ENCODE measurements around the gene CILP.
"Not testable (repeated sequence)": the region's sequence is repeated elsewhere in the genome, so short reads cannot be mapped to it uniquely, and the experiment has no call there.

Gene CILP

DNA sequence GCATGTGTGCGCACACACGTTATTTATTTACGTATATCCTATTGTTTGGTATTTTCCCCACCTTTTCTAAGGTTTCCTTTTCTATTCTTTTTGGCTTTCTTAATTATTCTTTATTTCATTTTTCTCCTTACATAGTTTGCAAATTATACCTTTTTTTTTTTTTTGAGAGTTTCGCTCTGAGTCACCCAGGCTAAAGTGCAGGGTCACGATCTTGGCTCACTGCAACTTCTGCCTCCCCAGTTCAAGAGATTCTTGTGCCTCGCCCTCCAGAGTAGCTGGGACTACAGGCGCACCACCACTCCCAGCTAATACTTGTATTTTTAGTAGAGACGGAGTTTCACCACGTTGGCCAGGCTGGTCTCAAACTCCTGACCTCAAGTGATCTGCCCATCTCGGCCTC, 20.0 kb upstream of the CILP start:
- no peak overlapping the region for H3K4me3 ChIP-seq (ENCODE audit: low read depth, low read length)
- no peak for DNase-seq (ENCODE audit: low read depth)

DNA sequence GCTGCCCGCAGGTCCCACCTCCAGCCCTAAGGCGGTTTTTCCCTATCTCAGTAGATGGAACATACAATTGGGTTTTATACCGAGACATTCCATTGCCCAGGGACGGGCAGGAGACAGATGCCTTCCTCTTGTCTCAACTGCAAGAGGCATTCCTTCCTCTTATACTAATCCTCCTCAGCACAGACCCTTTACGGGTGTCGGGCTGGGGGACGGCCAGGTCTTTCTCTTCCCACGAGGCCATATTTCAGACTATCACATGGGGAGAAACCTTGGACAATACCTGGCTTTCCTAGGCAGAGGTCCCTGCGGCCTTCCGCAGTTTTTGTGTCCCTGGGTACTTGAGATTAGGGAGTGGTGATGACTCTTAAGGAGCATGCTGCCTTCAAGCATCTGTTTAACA, 15.6 kb upstream of the CILP start:
- not testable (repeated sequence) for H3K4me3 ChIP-seq (ENCODE audit: low read depth, low read length); DNase-seq (ENCODE audit: low read depth)

DNA sequence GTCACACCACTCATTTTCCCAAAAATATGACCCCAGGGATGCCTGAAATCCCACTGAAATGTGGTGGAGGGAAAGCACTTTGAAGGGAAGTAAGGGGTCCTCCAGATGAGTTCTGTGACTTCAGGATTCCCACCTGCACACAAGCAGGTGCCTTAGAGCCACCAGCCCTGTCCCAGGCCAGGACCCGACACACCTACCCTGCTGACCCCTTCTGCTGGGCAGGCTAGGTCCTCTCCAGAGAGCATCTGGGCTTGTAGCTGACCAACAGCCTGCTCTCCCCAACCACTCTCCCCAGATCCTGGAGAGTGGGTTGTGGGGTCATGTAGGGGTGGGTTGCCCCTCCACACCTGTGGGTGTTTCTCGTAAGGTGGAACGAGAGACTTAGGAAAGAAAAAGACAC, 14.9 kb upstream of the CILP start:
- no peak for DNase-seq (ENCODE audit: low read depth)
- no peak overlapping the region for H3K4me3 ChIP-seq (ENCODE audit: low read depth, low read length)

DNA sequence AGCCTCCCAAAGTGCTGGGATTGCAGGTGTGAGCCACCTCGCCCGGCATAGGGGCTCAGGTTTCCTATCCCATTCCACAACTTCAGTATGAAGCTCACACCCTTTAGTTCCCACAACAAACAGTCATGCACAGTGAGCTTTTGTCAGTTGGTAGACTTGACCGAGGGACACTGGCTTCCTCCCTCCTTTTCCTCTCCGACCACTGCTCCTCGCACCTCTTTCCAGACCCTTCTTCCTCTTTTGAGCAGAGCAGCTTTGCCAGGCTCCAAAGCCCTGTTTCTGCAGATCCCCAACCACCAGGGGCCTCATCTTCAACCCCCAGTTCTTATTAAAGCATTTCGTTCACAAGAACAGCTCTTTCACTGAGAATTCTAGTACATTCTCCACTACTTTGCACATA, 12.7 kb upstream of the CILP start:
- no peak for DNase-seq (ENCODE audit: low read depth)
- H3K4me3 ChIP-seq (ENCODE audit: low read depth, low read length), result no peak overlapping the region

DNA sequence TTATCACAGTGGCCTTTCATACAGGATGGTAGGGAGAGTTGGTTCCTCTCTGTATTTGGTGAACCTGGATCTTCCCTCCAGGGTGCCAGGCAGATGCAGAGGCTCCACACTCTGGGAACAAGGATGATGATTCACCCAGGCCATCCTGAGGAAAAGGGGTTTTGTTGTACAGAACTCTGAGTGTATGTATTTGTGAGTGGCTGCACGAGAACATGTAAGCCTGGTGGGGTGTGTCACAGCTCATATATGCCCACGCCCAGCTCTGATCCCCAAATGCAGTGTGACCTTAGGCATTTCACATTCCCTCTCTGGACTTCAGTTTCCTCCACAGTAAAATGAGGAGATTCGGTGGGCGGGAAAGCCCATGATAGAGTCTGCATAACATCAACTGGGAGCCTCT, 11.6 kb upstream of the CILP start:
- H3K4me3 ChIP-seq (ENCODE audit: low read depth, low read length), result no peak overlapping the region
- DNase-seq (ENCODE audit: low read depth), result no peak

DNA sequence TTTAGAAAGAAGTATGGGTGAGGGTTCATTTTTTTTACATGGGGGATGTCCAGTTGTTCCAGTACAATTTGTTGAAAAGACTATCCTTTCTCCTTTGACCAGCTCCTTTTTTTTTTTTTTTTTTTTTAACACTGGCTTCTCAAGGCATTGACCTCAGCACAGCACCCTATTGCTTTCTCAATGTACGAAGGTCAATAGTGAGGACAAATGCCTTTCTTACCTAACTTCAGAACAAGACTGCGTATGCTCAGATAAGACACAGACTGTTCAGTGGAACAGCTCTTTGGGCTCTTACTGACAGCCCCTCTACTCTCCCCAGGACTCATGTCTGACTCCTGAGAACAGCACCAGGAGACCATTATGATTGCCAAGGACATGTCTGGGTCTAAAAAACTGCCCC, 10.4 kb upstream of the CILP start:
- DNase-seq (ENCODE audit: low read depth), result no peak
- H3K4me3 ChIP-seq (ENCODE audit: low read depth, low read length), result no peak overlapping the region

DNA sequence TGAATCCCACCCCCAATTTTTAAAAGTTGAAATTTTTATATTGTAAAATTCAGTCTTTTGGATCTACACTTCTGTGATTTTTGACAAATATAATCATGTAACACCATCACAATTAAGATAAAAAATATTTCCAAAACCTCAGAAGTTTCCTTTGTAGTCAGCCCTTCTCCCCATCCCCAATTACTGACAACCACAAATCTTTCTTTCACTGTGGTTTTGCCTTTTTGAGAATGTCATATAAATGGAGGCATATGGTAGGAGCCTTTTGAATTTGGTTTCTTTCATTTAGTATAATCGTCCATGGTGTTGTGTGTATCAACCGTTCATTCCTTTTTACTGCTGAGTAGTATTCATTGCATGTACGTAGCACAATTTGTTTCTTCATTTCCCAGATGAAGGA, 7.9 kb upstream of the CILP start:
- H3K4me3 ChIP-seq (ENCODE audit: low read depth, low read length), result no peak overlapping the region

DNA sequence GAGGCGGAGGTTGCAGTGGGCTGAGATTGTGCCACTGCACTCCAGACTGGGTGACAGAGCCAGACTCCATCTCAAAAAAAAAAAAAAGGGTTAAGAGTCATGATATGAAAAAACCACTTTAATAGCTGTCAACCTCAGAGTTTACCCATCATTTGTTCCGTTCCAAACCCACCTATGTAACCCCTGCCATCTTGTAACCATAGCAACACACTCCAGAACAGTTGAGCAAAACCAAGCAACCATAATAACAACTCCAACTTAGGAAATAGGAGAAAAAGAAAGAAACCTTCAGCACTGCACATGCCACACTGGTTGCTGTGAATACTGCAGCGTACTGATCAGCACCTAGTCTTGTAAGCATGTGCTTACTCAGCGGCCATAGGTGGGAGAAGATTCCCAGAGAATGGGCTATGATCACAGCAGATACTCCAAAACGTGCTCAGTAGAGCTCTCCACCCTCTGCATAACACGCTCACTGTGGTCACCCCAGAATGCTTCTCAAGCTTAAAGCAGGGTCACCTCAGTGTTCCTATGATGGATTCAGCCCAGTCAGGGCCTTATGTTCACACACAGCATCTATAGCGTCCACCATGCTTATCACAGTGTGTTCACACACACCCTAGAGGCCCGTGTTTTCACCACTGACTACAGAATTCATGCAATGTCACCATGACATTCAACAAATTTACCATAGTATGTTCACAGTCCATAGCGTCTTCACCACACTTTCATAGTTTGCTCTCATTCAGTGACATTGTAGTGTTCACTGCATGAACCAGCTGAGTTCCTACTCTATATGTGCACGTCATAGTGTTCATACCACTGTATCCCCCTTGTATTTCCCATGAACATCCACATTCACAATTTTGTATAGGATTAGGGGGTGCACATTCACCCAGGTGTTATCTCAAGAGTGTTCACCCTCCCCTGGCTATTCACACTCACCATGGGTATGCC, 6.5 kb upstream of the CILP start:
- no peak for DNase-seq (ENCODE audit: low read depth)
- H3K4me3 ChIP-seq (ENCODE audit: low read depth, low read length), result no peak overlapping the region

More for the DNA sequence above, 7.9 kb upstream of the CILP start:
- DNase-seq (ENCODE audit: low read depth), result no peak

DNA sequence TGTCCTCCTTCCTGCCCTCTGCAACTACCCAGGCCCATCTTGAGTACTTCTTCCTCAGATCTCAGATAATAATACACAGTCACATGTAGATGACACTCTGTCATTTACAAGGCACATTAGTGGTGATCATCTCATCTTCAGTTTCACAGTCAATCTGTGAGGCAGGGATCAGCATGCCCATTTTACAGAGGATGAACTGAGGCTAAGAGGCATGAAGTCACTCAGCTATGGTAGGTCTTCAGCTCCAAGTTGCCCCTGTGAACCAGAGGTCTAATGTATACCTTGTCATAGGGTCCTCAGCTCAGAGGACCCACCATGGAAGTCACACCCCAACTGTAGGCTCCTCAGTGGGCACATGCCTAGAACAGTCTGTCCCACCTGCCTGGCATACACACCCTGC, 4.2 kb upstream of the CILP start:
- DNase-seq (ENCODE audit: low read depth), result no peak
- no peak overlapping the region for H3K4me3 ChIP-seq (ENCODE audit: low read depth, low read length)

DNA sequence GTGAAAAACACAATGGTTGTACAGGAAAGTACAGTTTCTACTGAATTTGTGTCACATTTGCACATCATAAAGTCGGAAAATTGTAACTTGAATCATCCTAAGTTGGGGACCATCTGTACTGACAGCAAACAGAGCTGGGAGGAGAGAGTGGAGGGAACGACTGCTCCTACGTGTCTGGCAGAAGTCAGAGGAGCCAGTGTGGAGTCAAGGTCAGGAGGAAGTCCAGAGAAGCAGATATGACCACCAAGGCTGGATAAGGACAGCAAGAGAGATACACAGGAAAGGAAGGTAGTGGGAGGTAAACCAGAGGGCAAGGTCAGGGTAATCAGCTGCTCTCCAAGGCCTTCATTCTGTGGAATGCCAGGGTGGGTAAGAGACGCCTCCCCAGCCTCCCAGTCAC, 2.7 kb upstream of the CILP start:
- H3K4me3 ChIP-seq (ENCODE audit: low read depth, low read length), result no peak overlapping the region
- no peak for DNase-seq (ENCODE audit: low read depth)

DNA sequence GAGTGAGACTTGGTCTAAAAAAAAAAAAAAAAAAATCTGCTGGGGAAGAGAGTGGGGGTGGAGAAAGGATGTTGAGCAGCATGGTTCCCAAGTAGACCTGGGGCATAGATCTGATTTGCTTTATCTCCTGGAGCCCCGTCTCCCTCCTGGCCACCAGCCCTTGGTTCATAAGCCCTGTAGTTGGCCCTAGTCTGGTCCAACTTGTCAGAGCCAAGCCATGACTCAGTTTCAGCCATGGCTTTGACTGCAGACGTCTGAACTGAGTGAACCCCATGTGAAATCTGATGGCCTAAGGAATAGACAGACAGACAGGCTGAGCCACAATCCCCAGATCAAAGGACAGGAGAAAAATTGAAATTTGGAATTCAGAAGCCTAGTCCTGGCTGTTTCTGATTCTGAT, 2.0 kb upstream of the CILP start:
- H3K4me3 ChIP-seq (ENCODE audit: low read depth, low read length), result no peak overlapping the region
- no peak for DNase-seq (ENCODE audit: low read depth)

DNA sequence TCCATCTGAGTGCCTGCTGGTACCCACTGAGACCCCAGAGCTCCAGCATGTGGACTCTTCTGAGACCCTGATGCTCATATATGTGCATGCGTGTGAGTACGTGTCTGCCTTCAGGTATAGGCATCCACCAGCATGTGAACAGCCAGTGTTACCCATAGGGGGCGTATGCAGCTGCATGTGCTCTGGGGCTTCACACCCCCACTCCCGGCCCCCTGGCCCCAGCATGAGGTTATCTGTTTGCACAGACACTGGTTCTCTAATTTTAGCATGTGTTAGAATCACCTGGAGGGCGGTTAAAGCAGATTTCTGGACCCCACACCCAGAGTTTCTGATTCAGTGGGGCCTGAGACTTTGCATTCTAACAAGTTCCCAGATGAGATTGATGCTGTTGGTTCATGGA, 824 bp upstream of the CILP start:
- no peak for DNase-seq (ENCODE audit: low read depth)
- no peak overlapping the region for H3K4me3 ChIP-seq (ENCODE audit: low read depth, low read length)

DNA sequence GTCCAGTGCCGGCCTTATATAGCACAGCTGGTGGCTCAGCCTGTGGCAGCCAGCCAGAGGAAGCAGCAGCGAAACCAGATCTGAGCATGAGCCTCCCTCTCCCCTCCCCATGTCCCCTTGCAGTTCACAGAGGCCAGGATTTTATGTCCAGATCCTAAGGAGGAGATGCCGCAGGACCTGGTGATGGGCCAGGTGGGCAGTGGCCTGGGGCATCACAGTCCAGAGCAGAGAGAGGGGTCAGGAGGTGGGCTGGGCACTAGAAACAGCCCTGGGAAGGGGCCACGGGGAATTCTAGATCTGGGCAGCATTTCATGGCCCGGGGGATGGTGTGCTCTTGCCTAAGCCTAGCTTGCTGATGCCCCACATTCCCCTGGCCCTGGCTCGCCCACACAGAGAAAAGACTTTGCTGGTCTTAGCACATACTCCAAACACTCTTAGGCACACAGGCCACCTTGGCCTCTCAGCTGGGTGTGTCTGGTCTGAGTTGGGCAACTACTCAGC, 259 bp upstream of the CILP start:
- no peak overlapping the region for H3K4me3 ChIP-seq (ENCODE audit: low read depth, low read length)
- DNase-seq (ENCODE audit: low read depth), result peak; percentile 46

DNA sequence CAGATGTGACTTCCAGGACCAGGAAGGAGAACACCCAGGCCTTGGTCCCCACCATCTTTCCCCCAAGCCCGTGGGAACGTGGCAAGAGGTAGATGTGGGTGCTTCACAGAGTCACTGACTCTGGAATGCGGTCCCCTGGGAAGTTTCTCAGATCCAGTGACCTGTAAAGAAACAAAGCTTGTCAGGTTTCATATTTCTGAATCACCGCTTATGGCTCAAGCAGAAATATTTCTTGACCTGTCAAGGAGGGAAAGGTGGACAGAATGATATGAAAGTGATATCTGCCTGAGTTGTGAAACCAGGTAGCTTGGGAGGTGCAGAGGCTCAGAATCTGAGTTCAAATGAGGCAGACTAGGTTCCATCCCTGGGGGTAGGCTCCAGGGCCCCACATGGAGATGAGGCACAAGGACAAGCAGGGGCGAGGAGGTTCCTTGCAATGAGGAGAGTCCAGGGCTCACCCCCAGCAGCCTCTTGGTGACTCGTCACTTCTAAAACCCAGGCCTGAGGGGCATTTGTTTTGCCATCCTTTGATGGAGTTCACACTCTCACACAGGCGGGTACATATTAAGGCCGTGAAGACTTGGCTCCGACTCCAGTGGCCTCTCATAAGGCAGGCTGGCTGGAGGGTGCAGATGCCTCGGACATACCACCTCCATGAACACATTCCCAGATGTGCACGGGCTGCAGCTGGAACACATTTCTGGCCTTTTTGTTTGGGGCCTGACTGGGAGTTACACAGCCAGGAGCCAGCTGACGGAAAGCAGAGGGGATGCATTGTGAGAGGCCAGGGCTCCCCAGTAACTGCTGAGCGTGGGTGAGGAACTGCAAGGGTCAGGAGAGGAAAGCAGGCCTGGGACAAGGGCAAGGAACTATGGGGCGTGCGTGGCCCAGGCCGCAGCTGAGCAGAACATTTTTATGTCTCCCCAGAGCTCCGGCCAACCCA, 1.3 kb downstream of the CILP start:
- no peak overlapping the region for H3K4me3 ChIP-seq (ENCODE audit: low read depth, low read length)
- peak; percentile 12 for DNase-seq (ENCODE audit: low read depth)

DNA sequence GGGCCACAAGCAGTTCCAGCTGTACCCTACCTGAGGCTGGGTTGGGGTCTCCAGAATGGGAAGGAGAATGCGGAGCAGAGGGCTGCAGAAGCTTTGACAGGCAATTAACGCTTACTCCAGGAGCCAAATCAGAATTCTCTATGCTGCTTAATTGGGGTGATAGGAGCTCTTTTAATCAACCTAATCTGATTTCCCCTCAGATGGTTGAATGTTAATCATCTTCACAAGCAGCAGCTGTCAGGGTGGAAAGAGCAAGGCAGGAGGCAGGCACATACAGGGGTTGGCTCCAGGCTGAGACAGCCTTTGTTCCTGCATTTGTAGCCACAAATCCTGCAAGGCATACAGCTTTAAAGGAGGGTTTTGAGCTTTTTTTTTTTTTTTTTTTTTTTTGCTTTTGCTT, 2.6 kb downstream of the CILP start:
- no peak for DNase-seq (ENCODE audit: low read depth)
- no peak overlapping the region for H3K4me3 ChIP-seq (ENCODE audit: low read depth, low read length)

DNA sequence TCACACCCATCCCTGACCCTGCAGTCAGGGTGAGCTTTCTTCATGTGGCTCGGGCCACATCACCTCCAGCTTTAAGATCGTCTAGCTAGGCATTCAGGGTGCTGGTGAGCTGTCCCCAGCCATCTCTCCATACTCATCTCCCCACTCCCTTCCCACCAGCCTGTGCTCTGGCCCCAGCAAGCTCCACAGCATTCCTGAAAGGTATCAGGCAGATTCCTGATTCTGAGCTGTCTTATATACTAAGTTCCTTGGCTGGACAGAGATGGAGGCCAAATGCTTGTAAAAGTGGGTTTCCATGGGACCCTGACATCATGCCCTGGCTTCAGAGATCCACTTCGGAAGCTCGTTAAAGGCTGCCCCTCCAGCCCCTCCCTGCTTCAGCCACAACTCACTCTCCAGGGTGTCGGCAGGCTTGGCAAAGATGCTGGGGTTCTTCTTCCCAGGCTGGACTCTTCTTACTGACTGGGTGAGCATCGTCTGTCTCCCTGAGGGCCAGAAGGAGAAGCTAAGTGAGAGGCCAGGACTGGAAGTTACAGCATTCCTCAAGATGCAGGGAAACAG, 3.9 kb downstream of the CILP start:
- no peak for DNase-seq (ENCODE audit: low read depth)
- H3K4me3 ChIP-seq (ENCODE audit: low read depth, low read length), result no peak overlapping the region

DNA sequence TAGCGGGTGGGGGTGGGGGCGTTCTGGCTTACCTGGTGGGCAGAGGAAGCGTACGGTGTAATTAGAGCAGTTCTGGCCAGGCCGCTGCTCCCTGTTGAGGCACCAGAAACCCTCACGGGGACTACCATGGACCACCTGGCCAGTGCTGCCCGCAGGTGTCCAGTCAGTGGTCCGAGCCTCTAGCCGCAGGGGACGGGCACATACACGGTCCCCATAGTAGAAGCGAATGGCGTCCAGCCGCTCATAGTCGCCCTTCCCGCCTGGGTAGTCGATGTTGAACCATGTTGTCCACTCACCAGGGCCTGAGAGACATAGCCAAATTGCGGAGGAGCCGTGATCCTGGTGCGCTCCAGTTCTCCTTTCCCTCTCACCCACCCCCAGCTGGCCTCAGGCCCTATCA, 4.5 kb downstream of the CILP start:
- DNase-seq (ENCODE audit: low read depth), result no peak
- no peak overlapping the region for H3K4me3 ChIP-seq (ENCODE audit: low read depth, low read length)

DNA sequence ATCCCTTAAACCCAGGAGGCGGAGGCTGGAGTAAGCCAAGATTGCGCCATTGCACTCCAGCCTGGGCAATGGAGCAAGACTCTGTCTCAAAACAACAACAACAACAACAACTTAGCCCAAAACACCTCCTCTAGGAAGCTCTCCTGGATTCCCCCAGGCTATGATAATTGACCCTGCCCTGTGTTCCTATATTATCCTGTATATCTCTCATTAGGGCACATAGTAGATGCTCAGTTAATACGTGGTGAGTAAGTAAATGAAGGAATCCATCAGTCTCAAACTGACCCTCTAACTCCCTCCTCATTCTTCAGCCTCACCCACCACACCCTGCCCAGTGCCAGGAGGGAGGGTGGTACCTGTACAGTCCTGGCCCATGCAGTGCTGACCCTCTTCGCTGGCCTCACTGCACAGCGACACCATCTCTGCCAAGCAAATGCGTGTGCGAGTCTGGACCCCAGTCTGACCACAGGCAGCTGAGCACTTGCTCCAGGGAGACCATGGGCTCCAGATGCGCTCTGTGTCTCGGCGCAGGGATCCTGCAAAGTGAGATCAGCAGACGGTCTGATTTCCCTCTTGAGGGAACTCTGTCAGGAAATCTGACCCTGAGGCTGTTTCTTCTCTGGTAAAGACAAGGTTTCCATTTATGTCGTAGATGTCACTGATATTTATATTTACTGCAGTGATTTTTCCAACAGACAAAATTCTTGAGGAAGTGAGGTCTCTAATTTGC, 6.2 kb downstream of the CILP start:
- DNase-seq (ENCODE audit: low read depth), result no peak
- H3K4me3 ChIP-seq (ENCODE audit: low read depth, low read length), result no peak overlapping the region

DNA sequence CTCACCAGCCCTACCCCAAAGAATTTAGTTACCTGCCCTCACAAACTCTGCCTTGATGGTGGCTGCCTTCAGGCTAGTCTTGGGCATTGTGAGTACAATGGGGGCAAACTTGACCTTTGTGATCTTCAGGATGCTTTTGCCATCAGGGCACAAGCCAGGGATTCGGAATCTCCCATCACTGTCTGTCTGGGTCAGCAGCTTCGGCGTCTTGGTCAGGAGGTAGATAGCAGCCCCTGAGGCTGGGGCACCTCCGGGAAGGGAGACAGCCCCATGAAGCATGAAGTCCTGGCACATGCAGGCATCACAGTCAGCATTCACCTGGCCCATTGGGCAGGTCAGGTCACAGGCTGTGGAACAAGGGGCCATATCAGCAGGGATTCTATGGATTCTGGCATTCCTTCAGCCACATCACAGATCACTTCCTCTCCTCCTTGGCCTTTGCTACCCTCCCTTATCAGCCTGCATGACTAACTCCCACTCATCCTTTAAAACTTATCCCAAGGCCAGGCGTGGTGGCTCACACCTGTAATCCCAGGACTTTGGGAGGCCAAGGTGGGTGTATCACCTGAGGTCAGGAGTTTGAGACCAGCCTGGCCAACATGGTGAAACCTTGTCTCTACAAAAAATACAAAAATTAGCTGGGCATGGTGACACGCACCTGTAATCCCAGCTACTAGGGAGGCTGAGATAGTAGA, 6.9 kb downstream of the CILP start:
- no peak for DNase-seq (ENCODE audit: low read depth)
- H3K4me3 ChIP-seq (ENCODE audit: low read depth, low read length), result no peak overlapping the region

Data from skeletal muscle cell (primary cell).